Retinal pigment epithelial cell (primary cell): ENCODE measurements around the gene ADM.

Experiments used
- DNase-seq: peaks from one replicate; pipeline ENCODE4 v3.0.0-alpha.2; 2010; ENCODE audit warnings: low read depth
- H3K4me3 ChIP-seq: 2 replicates; pipeline ENCODE4 v1.5.1; 2011; ENCODE audit warnings: mild to moderate bottlenecking, low read length, control low read depth, moderate library complexity
- CTCF ChIP-seq: conservative IDR thresholded peaks from 2 replicates; pipeline ENCODE4 v1.5.1; 2011; ENCODE audit warnings: low read depth, low read length, control low read depth, inconsistent platforms

Gene ADM

GRCh38 chr11:10315083-10315482 lies 10.2 kb downstream of the ADM start:
- H3K4me3 ChIP-seq: no peak overlapping the region
- no peak for DNase-seq
- TF ChIP-seq CTCF: no peak

GRCh38 chr11:10317151-10317755 lies 12.4 kb downstream of the ADM start:
- no peak for TF ChIP-seq CTCF
- no peak overlapping the region for H3K4me3 ChIP-seq
- DNase-seq: no peak

GRCh38 chr11:10317776-10318526 lies 13.1 kb downstream of the ADM start:
- TF ChIP-seq CTCF: no peak
- no peak overlapping the region for H3K4me3 ChIP-seq
- DNase-seq: no peak

- H3K4me3 ChIP-seq: no peak overlapping the region
- DNase-seq: no peak
- no peak for TF ChIP-seq CTCF
These were observed 13.6 kb downstream of the ADM start for GRCh38 chr11:10318527-10318802.

- no peak for DNase-seq
- TF ChIP-seq CTCF: no peak
These were observed 15.1 kb downstream of the ADM start for GRCh38 chr11:10319702-10320558.

GRCh38 chr11:10320736-10321465 lies 16.0 kb downstream of the ADM start:
- DNase-seq: no peak
- TF ChIP-seq CTCF: no peak
- H3K4me3 ChIP-seq: no peak overlapping the region

More at GRCh38 chr11:10319702-10320558, 15.1 kb downstream of the ADM start:
- no peak overlapping the region for H3K4me3 ChIP-seq
